K562 (cell line): ENCODE data around the gene SH3BP2. TPM values are rescaled to one million over a fixed set of nuclear protein-coding genes. Genes with fewer than 3 reads are reported as not detected.
"Not testable (repeated sequence)": the region's sequence is repeated elsewhere in the genome, so short reads cannot be mapped to it uniquely, and the experiment has no call there.

Experiments used
- ATAC-seq: fragments of 200-7000 bp; cut with Tn5 transposase; 3 replicates; pipeline ENCODE4 v1.9.1; 2020; ENCODE audit warnings: moderate library complexity
- BruUV-seq: library from RNA; stranded (reverse); fragments of 400-500 nt; replicated peaks from 2 replicates; lab custom pipeline; 2021; lab: Mats Ljungman, UMichigan
- CTCF ChIA-PET: fragments of 300-600 bp; formaldehyde crosslinking; extraction: SDS; loops from one replicate; lab custom pipeline; 2021; ENCODE audit warnings: low intra/inter-chr PET ratio; lab: Yijun Ruan, JAX
- POLR2A ChIA-PET: fragments of 300-600, 350-650 bp; sonication (Branson Sonifier 250); formaldehyde crosslinking; extraction: SDS; loops from one replicate; lab custom pipeline; 2021; ENCODE audit warnings: antibody characterized with exemption, inconsistent platforms; lab: Yijun Ruan, JAX
- DNase-seq, 4 experiments: peaks; one replicate each; pipeline versions ENCODE4 v3.0.0 to v3.0.0-alpha.2; 2011 to 2018; ENCODE audit warnings: low spot score in 3 of 4, mixed read lengths in 3 of 4; ENCODE audit errors: extremely low read depth in 1 of 4
- FAIRE-seq: peaks from 2 replicates; lab custom pipeline; 2011; peaks lifted over from hg19 to GRCh38; lab: Jason Lieb, UNC
- H2AFZ ChIP-seq: 2 replicates; pipeline ENCODE4 v1.6.0; 2011; ENCODE audit warnings: low read depth, low read length, control low read depth, inconsistent platforms
- H3K27ac ChIP-seq: fragments of 200-600 bp; 3 replicates; pipeline ENCODE4 v1.8.0; 2011; ENCODE audit warnings: low read depth, mild to moderate bottlenecking, control low read depth, inconsistent platforms, low read length, moderate library complexity, mixed read lengths; ENCODE audit errors: extremely low read depth
- H3K27me3 ChIP-seq, 2 experiments: fragments of 300-600 bp in 1 of 2; 2 replicates in 1 of 2; 3 replicates in 1 of 2; pipeline versions ENCODE4 v1.6.0 to v1.8.0; 2011; ENCODE audit warnings: inconsistent platforms in 2 of 2, low read length in 2 of 2, mild to moderate bottlenecking in 1 of 2, mixed read lengths in 1 of 2, moderate library complexity in 1 of 2; ENCODE audit not compliant: control insufficient read depth in 2 of 2, insufficient read depth in 2 of 2
- H3K36me3 ChIP-seq: fragments of 300-600 bp; 3 replicates; pipeline ENCODE4 v1.8.0; 2011; ENCODE audit warnings: mild to moderate bottlenecking, low read length, inconsistent platforms; ENCODE audit not compliant: control insufficient read depth, insufficient read depth
- H3K4me1 ChIP-seq, 2 experiments: fragments of 200-600 bp in 1 of 2; replicated peaks in 1 of 2; 2 replicates in 1 of 2; 3 replicates in 1 of 2; pipeline versions ENCODE4 v1.5.1 to v1.8.0; 2011; ENCODE audit warnings: inconsistent platforms in 2 of 2, low read length in 2 of 2, mild to moderate bottlenecking in 1 of 2, mixed read lengths in 1 of 2, moderate library complexity in 1 of 2; ENCODE audit not compliant: control insufficient read depth in 2 of 2, insufficient read depth in 2 of 2
- H3K4me2 ChIP-seq: 2 replicates; pipeline ENCODE4 v1.6.1; 2011; ENCODE audit warnings: low read length, control low read depth, inconsistent platforms, mixed read lengths; ENCODE audit not compliant: insufficient read depth
- H3K4me3 ChIP-seq: fragments of 200-600 bp; sonication (generic), shearing (Covaris generic); 2 replicates; pipeline ENCODE4 v1.5.1; 2016; ENCODE audit warnings: control low read depth, inconsistent platforms
- H3K79me2 ChIP-seq: fragments of 200-600 bp; 3 replicates; pipeline ENCODE4 v1.8.0; 2011; ENCODE audit warnings: low read length, inconsistent platforms; ENCODE audit not compliant: control insufficient read depth, insufficient read depth
- H3K9ac ChIP-seq, 2 experiments: 2 replicates each; pipeline versions ENCODE4 v1.6.0 to v1.6.1; 2011; ENCODE audit warnings: low read depth in 2 of 2, low read length in 2 of 2, control low read depth in 1 of 2, inconsistent platforms in 1 of 2, mild to moderate bottlenecking in 1 of 2, mixed read lengths in 1 of 2; ENCODE audit not compliant: insufficient read depth in 1 of 2
- H3K9me1 ChIP-seq: one replicate; pipeline ENCODE4 v1.6.0; 2011; ENCODE audit warnings: inconsistent platforms, mild to moderate bottlenecking, low read length, moderate library complexity; ENCODE audit not compliant: control insufficient read depth, insufficient read depth
- H3K9me3 ChIP-seq: replicated peaks from 2 replicates; pipeline ENCODE4 v1.5.1; 2011; ENCODE audit warnings: low read depth, low read length, inconsistent platforms; ENCODE audit not compliant: control insufficient read depth, insufficient read depth
- H4K20me1 ChIP-seq: replicated peaks from 2 replicates; pipeline ENCODE4 v1.6.1; 2011; ENCODE audit warnings: low read length, inconsistent platforms, mixed read lengths; ENCODE audit not compliant: control insufficient read depth, insufficient read depth
- BCLAF1 ChIP-seq, 2 experiments: fragments of 450-650 bp in 1 of 2; IDR thresholded peaks; 2 replicates each; pipeline ENCODE4 v1.6.1; 2011 to 2017; ENCODE audit warnings: low read depth in 2 of 2, antibody characterized with exemption in 1 of 2, borderline replicate concordance in 1 of 2, low read length in 1 of 2, mild to moderate bottlenecking in 1 of 2, mixed read lengths in 1 of 2; ENCODE audit not compliant: control insufficient read depth in 1 of 2
- GATA2 ChIP-seq: sonication (generic); formaldehyde crosslinking; IDR thresholded peaks from 2 replicates; pipeline ENCODE4 v1.4.0; 2020; ENCODE audit warnings: mild to moderate bottlenecking, missing genetic modification reagents
- MECOM ChIP-seq: fragments of 250-450 bp; sonication (Bioruptor Pico); IDR thresholded peaks from 2 replicates; pipeline ENCODE4 v1.8.0; 2022; ENCODE audit warnings: inconsistent platforms
- NUFIP1 ChIP-seq: fragments of 450-650 bp; IDR thresholded peaks from 2 replicates; pipeline ENCODE4 v1.6.1; 2018; ENCODE audit not compliant: partially characterized antibody
- RBM22 ChIP-seq: fragments of 200-400 bp; formaldehyde crosslinking; IDR thresholded peaks from 2 replicates; pipeline ENCODE4 v1.6.1; 2018; ENCODE audit warnings: low read length, low read depth; ENCODE audit not compliant: poor library complexity, severe bottlenecking
- ZNF398 ChIP-seq: fragments of 250-450 bp; sonication (Bioruptor Pico); IDR thresholded peaks from 2 replicates; pipeline ENCODE4 v1.8.0; 2021; ENCODE audit warnings: moderate library complexity, mild to moderate bottlenecking, inconsistent platforms
- ZNF431 ChIP-seq: sonication (generic); formaldehyde crosslinking; IDR thresholded peaks from 2 replicates; pipeline ENCODE4 v1.8.0; 2022; ENCODE audit warnings: mild to moderate bottlenecking, missing genetic modification reagents
- WGBS: fragments of 100-300 bp; shearing (Covaris generic); methylation state at CpG from one replicate; pipeline ENCODE4 v1.1.6; 2016; ENCODE audit warnings: low coverage, mixed read lengths; ENCODE audit not compliant: insufficient coverage; ENCODE audit errors: missing lambda C conversion rate; 5-methylcytosine and 5-hydroxymethylcytosine counted together
- in situ Hi-C: fragments of 300-500 bp; cut with MboI; formaldehyde crosslinking; loops from 4 replicates; pipeline ENCODE4 v1.15.0; 2018; ENCODE audit warnings: inconsistent platforms, mixed read lengths
- intact Hi-C: fragments of 100-400 bp; cut with micrococcal nuclease; formaldehyde crosslinking; loops from 2 replicates; pipeline ENCODE4 v1.14.2; 2022
- polyA plus RNA-seq, 8 experiments: library from polyadenylated mRNA; depleted of rRNA in 4 of 8; stranded (reverse) in 5 of 8; unstranded in 3 of 8; fragments of >200 nt; fragmentation: Nextera tagmentation in 2 of 8; fragmentation: Illumina TruSeq in 1 of 8; extraction: Ambion mirVana in 2 of 8; extraction: Trizol in 1 of 8; gene quantifications; 2 replicates each; pipeline versions ENCODE4 v1.2.1 to v1.2.3, GENCODE V29; 2011 to 2014; ENCODE audit warnings: inconsistent platforms in 1 of 8, missing spikeins in 1 of 8
- total RNA-seq, 7 experiments: library from RNA; depleted of rRNA in 6 of 7; stranded (reverse); fragments of >200 nt in 6 of 7; fragmentation: Illumina TruSeq in 2 of 7; extraction: Trizol in 2 of 7; gene quantifications; 2 replicates each; pipeline versions ENCODE4 v1.2.1 to v1.2.3, GENCODE V29; 2011 to 2021; ENCODE audit warnings: low replicate concordance in 1 of 7

Gene SH3BP2
- total and polyA plus RNA-seq, 9 of the 15 experiments (the other 6 are each of a cell fraction or from before 2014, with no cell fraction given), result 0.34 to 16.0 (median 5.1) TPM

- TF ChIP-seq GATA2 (CRISPR knock-in tag), result no peak
- TF ChIP-seq MECOM (CRISPR knock-in tag), result no peak
- TF ChIP-seq BCLAF1 (IDR thresholded peaks at IDR 0.05; ENCODE audit: borderline replicate concordance in 1 of 2, control insufficient read depth in 1 of 2, low read depth in 2 of 2, low read length in 1 of 2), result no peak
- no peak for TF ChIP-seq NUFIP1
- TF ChIP-seq ZNF431, result 0 out of 2 replicates have a peak, but pooled peaks have one; percentile 26
- no peak for TF ChIP-seq ZNF398 (CRISPR knock-in tag)
- TF ChIP-seq RBM22, result no peak
- TF ChIP-seq, all 486 proteins: peak for 1
- POLR2A ChIA-PET, result no interaction called here
- WGBS, result 43% methylated on average over 3 of the region's 3 CpGs
- H3K36me3 ChIP-seq, result no peaks in the 10 kb centered on the region
- in situ Hi-C loops, result no loop called here
- no peak overlapping the region for H3K4me3 ChIP-seq
- ATAC-seq (no peak), FAIRE-seq (no peak), DNase-seq (no peak)
- no peak overlapping the region for H3K27ac ChIP-seq
- H2AFZ ChIP-seq, result peak overlapping the region; percentile 89
- intact Hi-C loops, result no loop called here
- no peak overlapping the region for H3K4me2 ChIP-seq
- no peaks in the 10 kb centered on the region; the same call in 1 of the 2 replicates for H3K9me3 ChIP-seq
- H3K9ac ChIP-seq, result no peak overlapping the region
- CTCF ChIA-PET, result no interaction called here
- BruUV-seq, result no TSS peak
- no peaks in the 10 kb centered on the region for H3K9me1 ChIP-seq
- peaks cover 5 to 14% of the 10 kb centered on the region in 2 experiments for H3K4me1 ChIP-seq
- H3K79me2 ChIP-seq, result no peaks in the 10 kb centered on the region
- H4K20me1 ChIP-seq, result no peaks in the 10 kb centered on the region
- no peaks in the 10 kb centered on the region for H3K27me3 ChIP-seq
Measured at GRCh38 chr4:2771264-2771663, 21.6 kb upstream of the SH3BP2 start.

- H3K9ac ChIP-seq, H3K27ac ChIP-seq, H2AFZ ChIP-seq, H4K20me1 ChIP-seq, POLR2A ChIA-PET, H3K4me2 ChIP-seq, H3K79me2 ChIP-seq, H3K4me3 ChIP-seq, H3K4me1 ChIP-seq, FAIRE-seq, ATAC-seq, CTCF ChIA-PET, H3K27me3 ChIP-seq, H3K36me3 ChIP-seq, DNase-seq, intact Hi-C loops, BruUV-seq, H3K9me1 ChIP-seq, H3K9me3 ChIP-seq, in situ Hi-C loops: not testable (repeated sequence)
- 48% methylated on average over 3 of the region's 5 CpGs for WGBS
Measured at GRCh38 chr4:2780643-2781042, 12.2 kb upstream of the SH3BP2 start.
